Stimulated activated CD8-positive, alpha-beta memory T cell treated with anti-CD3 and anti-CD28 coated beads, Interleukin-4, amount 100 ng/mL, for 48 hours (primary cell): ENCODE results near the gene SOAT1.
"Not testable (repeated sequence)": the region's sequence is repeated elsewhere in the genome, so short reads cannot be mapped to it uniquely, and the experiment has no call there.

Experiments
- DNase-seq: peaks from one replicate; pipeline ENCODE4 v3.0.0-alpha.2; 2020

The SOAT1 gene

DNA sequence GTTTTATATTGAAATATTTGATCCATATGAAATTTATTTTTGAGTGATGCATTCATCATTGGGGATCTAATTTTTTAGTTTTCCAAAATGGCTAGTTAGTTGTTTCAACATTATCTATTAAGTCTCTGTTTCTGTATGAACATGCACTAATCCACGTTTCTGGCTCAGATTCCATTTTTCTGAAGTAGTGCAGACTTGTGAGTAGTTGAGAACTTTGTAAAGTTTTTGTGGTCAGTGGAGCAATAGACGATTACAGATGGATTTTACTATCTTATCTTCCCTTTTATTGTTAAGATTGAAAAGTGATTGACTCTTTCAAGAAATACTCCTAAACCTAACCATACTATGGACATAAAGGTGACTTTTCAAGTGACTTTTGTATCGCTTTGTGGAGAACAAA, 16.7 kb downstream of the SOAT1 start:
- DNase-seq: no peak

DNA sequence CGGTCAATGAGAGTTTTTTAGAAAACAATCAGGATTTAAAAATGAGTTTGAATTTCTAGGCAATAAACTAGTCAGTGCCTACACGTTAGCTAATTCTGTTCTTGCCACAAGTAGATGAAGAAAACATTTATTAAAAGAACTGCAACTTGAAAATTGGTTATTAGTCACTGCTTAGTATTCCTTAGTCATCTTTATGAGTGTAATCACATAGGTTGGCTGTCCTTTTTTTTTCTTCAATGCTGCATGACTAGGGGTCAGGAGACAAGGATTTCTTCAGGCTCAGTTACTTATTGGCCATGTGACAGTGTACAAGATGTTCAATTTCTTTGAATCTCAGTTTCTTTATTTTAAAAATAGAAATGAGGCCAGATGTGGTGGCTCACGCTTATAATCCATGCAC, 17.1 kb downstream of the SOAT1 start:
- DNase-seq: no peak

DNA sequence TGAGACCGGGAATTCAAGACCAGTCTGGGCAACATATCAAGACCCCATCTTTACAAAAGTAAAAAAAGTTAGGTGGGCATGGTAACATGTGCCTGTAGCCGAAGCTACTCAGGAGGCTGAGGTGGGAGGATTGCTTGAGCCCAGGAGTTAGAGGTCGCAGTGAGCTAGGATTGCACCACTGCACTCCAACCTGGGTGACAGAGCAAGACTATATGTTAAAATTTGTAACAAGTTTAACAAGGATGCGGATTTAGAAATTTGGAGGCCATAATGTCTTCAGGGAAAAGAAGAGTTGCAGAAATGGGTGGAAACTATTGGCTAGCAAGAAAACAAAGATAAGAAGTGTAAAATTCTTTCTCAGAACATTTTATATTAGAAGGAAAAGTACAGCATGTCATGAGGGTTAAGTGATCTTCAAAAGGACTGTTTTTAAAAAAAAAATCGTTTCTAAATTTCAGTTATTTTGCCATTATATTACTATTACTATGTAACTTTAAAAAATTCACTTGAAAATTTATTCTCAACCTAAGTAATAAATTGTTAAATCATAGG, 17.6 kb downstream of the SOAT1 start:
- DNase-seq: no peak

GRCh38 chr1:179313004-179313403, 19.4 kb downstream of the SOAT1 start:
- no peak for DNase-seq

DNA sequence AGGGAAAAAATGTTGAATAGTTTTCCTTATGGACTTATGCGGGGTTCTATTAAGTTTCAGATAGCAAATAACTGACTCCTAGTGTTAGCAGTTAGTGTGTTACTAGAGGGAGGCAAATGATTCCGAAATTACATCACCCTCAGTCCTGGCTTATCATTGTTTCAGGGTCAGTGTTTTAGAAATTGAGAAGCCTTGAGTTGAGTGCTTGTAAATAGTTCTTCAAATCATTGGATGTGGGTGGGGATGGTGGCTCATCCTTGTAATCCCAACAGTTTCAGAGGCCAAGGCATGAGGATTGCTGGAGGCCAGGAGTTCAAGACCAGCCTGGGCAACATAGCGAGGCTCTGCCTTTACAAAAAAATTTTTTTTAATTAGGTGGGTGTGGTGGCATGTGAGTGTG, 21.3 kb downstream of the SOAT1 start:
- DNase-seq: no peak

- DNase-seq: no peak
Observed at GRCh38 chr1:179318491-179318890, 24.9 kb downstream of the SOAT1 start.

GRCh38 chr1:179321533-179322216, 28.1 kb downstream of the SOAT1 start:
- DNase-seq: no peak

DNA sequence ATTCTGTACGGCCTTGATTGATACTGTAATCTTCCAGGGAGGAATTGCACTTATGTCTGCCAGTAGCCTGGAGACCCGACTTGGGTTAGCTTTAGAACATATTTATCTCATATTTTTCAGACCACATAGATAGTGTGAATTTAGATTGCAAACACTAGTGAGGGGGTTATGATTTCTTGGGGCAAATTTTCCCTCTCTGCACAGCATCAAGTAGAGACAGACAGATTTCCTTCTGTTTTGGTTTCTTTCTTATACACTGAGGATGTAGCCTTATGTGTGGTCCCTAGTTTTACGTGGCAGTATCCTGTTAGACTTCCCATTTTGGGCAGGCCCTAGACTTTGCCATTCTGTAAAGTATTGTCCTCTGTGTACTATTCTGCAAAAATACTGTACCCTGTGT, 29.0 kb downstream of the SOAT1 start:
- no peak for DNase-seq

DNA sequence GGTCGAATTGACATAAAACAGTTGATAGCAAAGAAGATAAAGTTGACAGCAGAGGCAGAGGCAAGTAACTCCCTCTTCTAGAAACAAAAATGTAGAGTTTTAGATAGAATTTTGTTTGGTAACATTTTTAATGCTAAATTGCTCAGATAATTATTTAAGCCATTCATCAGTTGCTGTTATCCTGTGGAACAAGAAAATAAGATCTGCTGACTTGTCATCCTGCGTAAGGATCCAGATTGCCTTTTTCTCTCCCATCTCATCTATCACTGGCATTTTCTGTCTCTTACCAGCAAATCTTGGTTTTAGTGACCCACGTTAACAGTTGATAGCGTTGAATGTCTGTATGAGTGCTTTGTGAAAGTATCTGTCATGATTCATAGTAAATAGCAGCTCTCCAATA, 29.8 kb downstream of the SOAT1 start:
- DNase-seq: no peak

- DNase-seq: no peak
Observed at GRCh38 chr1:179325836-179326235, 32.2 kb downstream of the SOAT1 start.

GRCh38 chr1:179326746-179327145, 33.1 kb downstream of the SOAT1 start:
- no peak for DNase-seq

- no peak for DNase-seq
Observed at GRCh38 chr1:179327196-179327595, 33.6 kb downstream of the SOAT1 start.

- no peak for DNase-seq
Observed at GRCh38 chr1:179327679-179328078, 34.1 kb downstream of the SOAT1 start.

- no peak for DNase-seq
Observed at GRCh38 chr1:179329862-179330261, 36.3 kb downstream of the SOAT1 start.

GRCh38 chr1:179334440-179334839, 40.8 kb downstream of the SOAT1 start:
- no peak for DNase-seq

DNA sequence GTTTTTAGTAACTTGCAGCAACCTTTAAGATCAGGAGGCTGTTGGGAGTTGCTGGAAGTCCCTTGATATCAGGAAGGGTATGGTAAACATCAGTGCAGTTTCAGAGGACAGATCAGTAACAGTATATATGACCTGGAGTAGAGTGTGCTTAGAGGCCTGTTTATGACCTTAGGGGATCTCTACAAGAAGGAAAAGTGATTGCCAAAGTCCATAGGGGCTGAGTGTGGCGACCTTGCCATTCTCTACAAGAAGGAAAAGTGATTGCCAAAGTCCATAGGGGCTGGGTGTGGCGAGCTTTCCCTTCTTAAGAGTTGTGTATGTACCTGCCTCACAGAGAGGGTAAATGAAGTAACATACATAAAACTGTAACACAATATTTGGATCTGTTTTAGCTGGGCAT, 43.7 kb downstream of the SOAT1 start:
- no peak for DNase-seq

- DNase-seq: no peak
Observed at GRCh38 chr1:179337942-179338560, 44.5 kb downstream of the SOAT1 start.

GRCh38 chr1:179340918-179341317, 47.3 kb downstream of the SOAT1 start:
- no peak for DNase-seq

DNA sequence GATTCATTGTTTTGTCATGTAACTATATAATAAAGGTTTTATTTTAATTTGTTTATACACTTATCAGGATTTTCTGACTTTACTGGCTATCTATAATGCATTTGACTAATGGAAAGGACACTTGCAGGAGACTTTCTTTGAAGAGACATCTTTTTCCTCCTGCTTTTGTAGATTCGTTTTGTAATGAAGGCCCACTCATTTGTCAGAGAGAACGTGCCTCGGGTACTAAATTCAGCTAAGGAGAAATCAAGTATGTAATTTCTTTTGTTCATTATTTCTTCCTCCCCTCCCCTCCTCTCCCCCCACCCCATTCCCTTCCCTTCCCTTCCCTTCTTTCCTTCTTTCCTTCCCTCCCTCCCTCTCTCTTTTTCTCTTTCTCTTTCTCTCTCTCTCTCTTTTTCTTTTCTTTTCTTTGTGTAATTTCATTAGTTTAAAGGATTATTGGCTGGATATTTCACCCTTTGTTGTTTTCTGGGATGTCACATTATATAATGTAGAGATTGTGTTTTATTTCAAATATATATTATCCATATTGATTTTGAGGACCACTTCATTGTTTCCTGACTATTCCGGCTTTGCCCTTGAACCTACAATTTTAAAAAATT, 48.4 kb downstream of the SOAT1 start:
- no peak for DNase-seq

DNA sequence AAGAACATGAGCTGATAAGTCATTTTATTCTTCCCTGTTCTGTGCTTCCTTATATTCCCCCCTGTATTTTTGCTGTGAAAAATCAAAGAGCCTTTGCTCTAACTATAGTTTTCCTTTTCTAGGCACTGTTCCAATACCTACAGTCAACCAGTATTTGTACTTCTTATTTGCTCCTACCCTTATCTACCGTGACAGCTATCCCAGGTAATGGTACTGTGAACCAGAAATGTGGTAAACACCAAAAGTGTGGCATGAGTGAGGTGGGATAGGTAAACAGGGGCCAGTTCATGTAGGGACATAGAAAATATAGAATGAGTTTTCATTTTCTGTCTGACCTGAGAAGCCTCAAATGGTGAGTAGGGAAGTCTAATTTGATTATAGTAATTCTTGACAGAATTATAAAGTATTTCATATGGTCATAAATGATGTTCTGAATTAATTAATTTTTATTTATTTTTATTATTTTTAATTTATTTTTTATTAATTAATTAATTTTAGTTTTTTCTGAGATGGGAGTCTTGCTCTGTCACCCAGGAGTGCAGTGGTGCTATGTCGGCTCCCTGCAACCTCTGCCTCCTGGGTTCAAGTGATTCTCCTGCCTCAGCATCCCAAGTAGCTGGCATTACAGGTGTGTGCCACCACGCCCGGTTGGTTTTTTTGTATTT, 49.3 kb downstream of the SOAT1 start:
- DNase-seq: no peak

DNA sequence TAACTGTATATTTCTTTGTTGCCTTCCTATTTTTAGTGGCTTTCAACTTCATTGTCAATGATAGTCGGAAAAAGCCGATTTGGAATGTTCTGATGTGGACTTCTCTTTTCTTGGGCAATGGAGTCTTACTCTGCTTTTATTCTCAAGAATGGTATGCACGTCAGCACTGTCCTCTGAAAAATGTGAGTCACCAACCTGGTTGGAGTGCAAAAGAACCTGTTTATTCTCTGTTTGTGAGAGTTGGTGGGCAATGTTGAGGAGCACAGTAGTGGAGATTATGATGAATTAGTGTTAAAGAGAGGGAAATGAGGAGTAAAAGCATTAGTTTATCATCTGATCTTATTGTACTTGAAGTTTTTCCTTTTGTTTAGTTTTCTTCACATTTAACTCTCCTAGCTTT, 57.7 kb downstream of the SOAT1 start:
- DNase-seq: no peak

DNA sequence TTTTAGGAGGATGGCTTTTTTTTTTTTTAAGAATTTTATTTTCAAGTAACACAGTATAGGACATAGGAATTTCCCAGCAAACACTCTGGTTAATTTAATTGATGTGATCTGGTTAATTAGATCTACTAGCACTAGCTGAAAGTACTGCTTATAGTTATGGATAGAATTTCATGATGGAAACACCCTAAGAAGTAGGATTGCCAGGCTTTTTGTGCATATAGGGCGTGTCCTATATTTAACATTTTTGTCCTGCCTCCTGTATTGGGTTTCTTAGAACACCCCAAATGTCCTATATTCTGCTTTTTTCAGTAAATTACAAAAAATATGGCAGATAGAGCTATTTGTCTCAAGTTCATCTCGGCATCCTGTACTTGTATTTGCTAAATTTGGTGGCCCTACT, 58.6 kb downstream of the SOAT1 start:
- DNase-seq: no peak

DNA sequence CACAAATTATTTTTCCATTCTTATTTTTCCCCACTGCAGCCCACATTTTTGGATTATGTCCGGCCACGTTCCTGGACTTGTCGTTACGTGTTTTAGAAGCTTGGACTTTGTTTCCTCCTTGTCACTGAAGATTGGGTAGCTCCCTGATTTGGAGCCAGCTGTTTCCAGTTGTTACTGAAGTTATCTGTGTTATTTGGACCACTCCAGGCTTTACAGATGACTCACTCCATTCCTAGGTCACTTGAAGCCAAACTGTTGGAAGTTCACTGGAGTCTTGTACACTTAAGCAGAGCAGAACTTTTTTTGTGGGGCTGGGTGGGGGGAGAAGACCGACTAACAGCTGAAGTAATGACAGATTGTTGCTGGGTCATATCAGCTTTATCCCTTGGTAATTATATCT, 59.9 kb downstream of the SOAT1 start:
- DNase-seq: no peak

- DNase-seq: not testable (repeated sequence)
Observed at GRCh38 chr1:179361631-179362030, 68.0 kb downstream of the SOAT1 start.
